HEK293T (cell line): Measurements from ENCODE around the gene PUDP.

Experiments used
- CTCF ChIA-PET: fragments of 350-600 bp; formaldehyde crosslinking; extraction: SDS; loops from one replicate; lab custom pipeline; 2021; ENCODE audit warnings: antibody characterized with exemption, inconsistent platforms; lab: Yijun Ruan, JAX
- POLR2A ChIA-PET: fragments of 350-600 bp; formaldehyde crosslinking; extraction: SDS; loops from one replicate; lab custom pipeline; 2020; ENCODE audit warnings: antibody characterized with exemption, inconsistent platforms; lab: Yijun Ruan, JAX
- DNase-seq: peaks from one replicate; pipeline ENCODE4 v3.0.0; 2012; ENCODE audit warnings: mixed read lengths; ENCODE audit errors: extremely low spot score
- ARNT ChIP-seq: fragments of 450-650 bp; IDR thresholded peaks from 2 replicates; pipeline ENCODE4 v1.6.1; 2017; ENCODE audit warnings: mild to moderate bottlenecking
- BHLHE40 ChIP-seq: fragments of 450-650 bp; IDR thresholded peaks from 2 replicates; pipeline ENCODE4 v1.6.1; 2016; ENCODE audit warnings: mild to moderate bottlenecking, moderate library complexity, borderline replicate concordance
- CTBP1 ChIP-seq: fragments of 450-650 bp; IDR thresholded peaks from 2 replicates; pipeline ENCODE4 v1.6.1; 2016; ENCODE audit warnings: borderline replicate concordance
- ELF4 ChIP-seq: fragments of 450-650 bp; IDR thresholded peaks from 2 replicates; pipeline ENCODE4 v1.6.1; 2017; ENCODE audit warnings: antibody characterized with exemption
- FOXA1 ChIP-seq: fragments of 450-650 bp; IDR thresholded peaks from 2 replicates; pipeline ENCODE4 v1.6.1; 2016; ENCODE audit warnings: mild to moderate bottlenecking
- FOXK2 ChIP-seq: fragments of 450-650 bp; IDR thresholded peaks from 2 replicates; pipeline ENCODE4 v1.6.1; 2016; ENCODE audit warnings: mild to moderate bottlenecking
- FOXM1 ChIP-seq: fragments of 450-650 bp; IDR thresholded peaks from 2 replicates; pipeline ENCODE4 v1.6.1; 2017; ENCODE audit warnings: mild to moderate bottlenecking, borderline replicate concordance
- HDGF ChIP-seq: fragments of 450-650 bp; IDR thresholded peaks from 2 replicates; pipeline ENCODE4 v1.6.1; 2017; ENCODE audit warnings: antibody characterized with exemption, borderline replicate concordance
- L3MBTL2 ChIP-seq: fragments of 450-650 bp; conservative IDR thresholded peaks from 2 replicates; pipeline ENCODE4 v1.6.1; 2016; ENCODE audit warnings: mild to moderate bottlenecking
- LEF1 ChIP-seq: fragments of 450-650 bp; IDR thresholded peaks from 2 replicates; pipeline ENCODE4 v1.6.1; 2017; ENCODE audit warnings: mild to moderate bottlenecking, borderline replicate concordance
- NFRKB ChIP-seq: fragments of 450-650 bp; IDR thresholded peaks from 2 replicates; pipeline ENCODE4 v1.6.1; 2016; ENCODE audit warnings: mild to moderate bottlenecking, moderate library complexity
- SP1 ChIP-seq: fragments of 450-650 bp; IDR thresholded peaks from 2 replicates; pipeline ENCODE4 v1.6.1; 2017
- SUZ12 ChIP-seq: fragments of 450-650 bp; IDR thresholded peaks from 2 replicates; pipeline ENCODE4 v1.6.1; 2016; ENCODE audit warnings: mild to moderate bottlenecking
- TARDBP ChIP-seq: fragments of 450-650 bp; IDR thresholded peaks from 2 replicates; pipeline ENCODE4 v1.6.1; 2016
- ZNF384 ChIP-seq: fragments of 450-650 bp; IDR thresholded peaks from 2 replicates; pipeline ENCODE4 v1.6.1; 2016
- TF ChIP-seq, protein P1 (sequence below): fragments of 450-650 bp; IDR thresholded peaks from 2 replicates; pipeline ENCODE4 v1.6.1; 2016

PUDP gene

DNA sequence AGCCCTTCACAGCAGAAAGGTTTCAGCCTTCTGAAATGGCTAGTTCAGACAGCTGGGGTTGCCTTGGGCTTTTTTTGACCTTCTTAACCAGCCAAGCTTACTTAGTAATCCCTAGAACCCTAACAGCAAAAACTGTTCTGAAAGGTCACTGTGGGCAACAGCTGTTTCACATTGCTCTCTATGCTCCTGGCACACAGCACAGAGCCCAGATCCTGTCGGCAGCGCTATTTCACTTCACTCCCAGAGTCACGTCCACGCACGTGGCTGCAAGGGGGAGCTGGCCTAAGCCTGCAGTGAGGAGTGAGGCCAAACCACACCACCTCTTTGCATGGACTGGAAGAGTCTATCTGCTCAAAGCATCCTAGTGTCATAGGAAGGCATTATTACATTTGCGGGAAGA is 32.4 kb downstream of the PUDP start:
- POLR2A ChIA-PET, result no interaction called here
- CTCF ChIA-PET, result no interaction called here

DNA sequence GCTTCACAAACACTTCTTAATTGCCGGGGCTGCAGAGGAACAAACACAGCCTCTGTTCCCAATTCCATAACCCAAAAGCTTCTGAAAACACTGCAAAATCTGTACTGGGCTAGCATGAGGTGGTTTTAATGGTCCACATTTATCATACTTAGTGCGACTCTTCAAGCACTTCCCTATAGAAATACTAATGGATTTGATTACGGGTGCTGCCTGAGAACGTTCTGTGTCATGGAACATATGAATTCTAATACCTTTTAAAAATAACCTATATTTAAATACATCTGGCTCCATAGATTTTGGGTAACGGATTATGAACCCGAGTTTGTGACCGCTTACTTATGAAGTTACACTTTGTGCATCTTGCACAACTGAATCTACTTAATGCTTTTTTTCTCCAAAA is 35.9 kb downstream of the PUDP start:
- TF ChIP-seq L3MBTL2 (no peak), CTBP1 (no peak), ARNT (no peak), SP1 (no peak), BHLHE40 (no peak), ZNF384 (no peak), LEF1 (no peak), FOXM1 (no peak), FOXA1 (no peak), ELF4 (no peak), FOXK2 (no peak), TARDBP (no peak), NFRKB (no peak), HDGF (no peak), SUZ12 (no peak)
- TF ChIP-seq, protein P1, sequence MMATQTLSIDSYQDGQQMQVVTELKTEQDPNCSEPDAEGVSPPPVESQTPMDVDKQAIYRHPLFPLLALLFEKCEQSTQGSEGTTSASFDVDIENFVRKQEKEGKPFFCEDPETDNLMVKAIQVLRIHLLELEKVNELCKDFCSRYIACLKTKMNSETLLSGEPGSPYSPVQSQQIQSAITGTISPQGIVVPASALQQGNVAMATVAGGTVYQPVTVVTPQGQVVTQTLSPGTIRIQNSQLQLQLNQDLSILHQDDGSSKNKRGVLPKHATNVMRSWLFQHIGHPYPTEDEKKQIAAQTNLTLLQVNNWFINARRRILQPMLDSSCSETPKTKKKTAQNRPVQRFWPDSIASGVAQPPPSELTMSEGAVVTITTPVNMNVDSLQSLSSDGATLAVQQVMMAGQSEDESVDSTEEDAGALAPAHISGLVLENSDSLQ, result no peak
- POLR2A ChIA-PET, result no interaction called here
- DNase-seq, result no peak
- CTCF ChIA-PET, result no interaction called here

More for the DNA sequence above, 32.4 kb downstream of the PUDP start:
- TF ChIP-seq FOXM1, result no peak
- TF ChIP-seq, protein P1, result no peak
- TF ChIP-seq HDGF, result no peak
- TF ChIP-seq ELF4, result no peak
- TF ChIP-seq SP1, result no peak
- no peak for TF ChIP-seq NFRKB
- TF ChIP-seq FOXK2, result no peak
- no peak for DNase-seq

GRCh38 chrX:7111518-7111917 is 36.4 kb downstream of the PUDP start:
- TF ChIP-seq ARNT (no peak), FOXM1 (no peak), TARDBP (no peak), CTBP1 (no peak), FOXK2 (no peak), ZNF384 (no peak), BHLHE40 (no peak), L3MBTL2 (no peak), HDGF (no peak), SP1 (no peak), ELF4 (no peak), NFRKB (no peak), SUZ12 (no peak), LEF1 (no peak), FOXA1 (no peak)
- TF ChIP-seq, protein P1, result no peak
- CTCF ChIA-PET, result no interaction called here
- POLR2A ChIA-PET, result no interaction called here
- no peak for DNase-seq

DNA sequence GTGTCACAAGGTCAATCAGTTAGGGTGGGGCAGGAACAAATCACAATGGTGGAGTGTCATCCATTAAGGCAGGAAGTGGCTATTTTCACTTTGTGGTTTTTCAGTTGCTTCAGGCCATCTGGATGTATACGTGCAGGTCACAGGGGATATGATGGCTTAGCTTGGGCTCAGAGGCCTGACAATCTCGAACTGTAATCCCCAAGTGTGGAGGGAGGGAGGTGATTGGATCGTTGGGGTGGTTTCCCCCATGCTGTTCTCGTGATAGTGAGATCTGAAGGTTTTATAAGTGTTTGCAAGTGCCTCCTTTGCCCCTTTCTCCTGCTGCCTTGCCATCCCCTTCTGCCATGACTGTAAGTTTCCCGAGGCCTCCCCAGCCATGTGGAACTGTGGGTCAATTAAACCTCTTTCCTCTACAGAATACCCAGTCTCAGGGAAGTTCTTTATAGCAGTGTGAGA is 37.1 kb downstream of the PUDP start:
- no peak for DNase-seq
- ChIA-PET CTCF (no interaction called here), POLR2A (no interaction called here)

GRCh38 chrX:7109838-7110793 is 37.8 kb downstream of the PUDP start:
- ChIA-PET POLR2A (no interaction called here), CTCF (no interaction called here)
- DNase-seq, result no peak
- TF ChIP-seq BHLHE40, result no peak
- no peak for TF ChIP-seq SUZ12
- no peak for TF ChIP-seq CTBP1
- no peak for TF ChIP-seq FOXA1
- no peak for TF ChIP-seq SP1
- TF ChIP-seq FOXM1, result no peak
- no peak for TF ChIP-seq HDGF
- TF ChIP-seq ZNF384, result no peak
- TF ChIP-seq LEF1, result no peak

More for the DNA sequence above, 37.1 kb downstream of the PUDP start:
- TF ChIP-seq FOXA1 (no peak), SP1 (no peak), ELF4 (no peak), FOXK2 (no peak), ZNF384 (no peak), L3MBTL2 (no peak), BHLHE40 (no peak), HDGF (no peak), NFRKB (no peak), TARDBP (no peak), LEF1 (no peak), FOXM1 (no peak), CTBP1 (no peak), ARNT (no peak)
- TF ChIP-seq, protein P1, result no peak
